ENCODE measurements around the gene PAAF1. TPM values are rescaled to one million over a fixed set of nuclear protein-coding genes. Genes with fewer than 3 reads are reported as not detected.

Gene PAAF1
- total RNA-seq, 1 donor from 2014 or later, result 7.3 TPM

- FAIRE-seq (no peak), DNase-seq (ENCODE audit: low spot score in 2 of 2) (no peak)
These were observed 92.3 kb downstream of the PAAF1 start for GRCh38 chr11:73969091-73969490.

GRCh38 chr11:73969991-73970800, 93.4 kb downstream of the PAAF1 start:
- DNase-seq (ENCODE audit: low spot score in 2 of 2), result no peak
- FAIRE-seq, result no peak

- no peak for FAIRE-seq
- no peak for DNase-seq (ENCODE audit: low spot score in 2 of 2)
These were observed 94.4 kb downstream of the PAAF1 start for GRCh38 chr11:73971175-73971719.

GRCh38 chr11:73972187-73972586, 95.4 kb downstream of the PAAF1 start:
- FAIRE-seq (no peak), DNase-seq (ENCODE audit: low spot score in 2 of 2) (no peak)

GRCh38 chr11:73972620-73973449, 96.0 kb downstream of the PAAF1 start:
- no peak for FAIRE-seq
- DNase-seq (ENCODE audit: low spot score in 2 of 2), result no peak

- no peak for FAIRE-seq
These were observed 98.0 kb downstream of the PAAF1 start for GRCh38 chr11:73974604-73975478.

GRCh38 chr11:73975479-73975757, 98.6 kb downstream of the PAAF1 start:
- FAIRE-seq, result no peak
- no peak for DNase-seq (ENCODE audit: low spot score in 2 of 2)

More at GRCh38 chr11:73974604-73975478, 98.0 kb downstream of the PAAF1 start:
- no peak for DNase-seq (ENCODE audit: low spot score in 2 of 2)

- FAIRE-seq (no peak), DNase-seq (ENCODE audit: low spot score in 2 of 2) (no peak)
These were observed 99.8 kb downstream of the PAAF1 start for GRCh38 chr11:73976451-73977151.

- FAIRE-seq, result no peak
- no peak for DNase-seq (ENCODE audit: low spot score in 2 of 2)
These were observed 101.2 kb downstream of the PAAF1 start for GRCh38 chr11:73977856-73978519.

GRCh38 chr11:73978576-73979086, 101.8 kb downstream of the PAAF1 start:
- FAIRE-seq (no peak), DNase-seq (ENCODE audit: low spot score in 2 of 2) (no peak)

GRCh38 chr11:73980001-73980961, 103.5 kb downstream of the PAAF1 start:
- DNase-seq (ENCODE audit: low spot score in 2 of 2), result no peak
- no peak for FAIRE-seq

Other genes with a start within 250 kb of the PAAF1 start
- 5.3 TPM for gene PLEKHB1, start 230.4 kb upstream of the PAAF1 start, total RNA-seq
- gene RAB6A, start 115.9 kb upstream of the PAAF1 start, total RNA-seq, result 390 TPM
- 29.8 TPM for gene MRPL48, start 89.1 kb upstream of the PAAF1 start, total RNA-seq
- gene COA4, start 153 bp upstream of the PAAF1 start, total RNA-seq, result 29.8 TPM
- gene DNAJB13, start 74.0 kb downstream of the PAAF1 start, total RNA-seq, result not detected
- gene UCP2, start 105.8 kb downstream of the PAAF1 start, total RNA-seq, result 1.6 TPM
- 0.82 TPM for gene UCP3, start 132.1 kb downstream of the PAAF1 start, total RNA-seq